ENCODE measurements around the gene UNC119B.

The UNC119B gene

GRCh38 chr12:120688527-120689071 lies 21.7 kb upstream of the UNC119B start:
- DNase-seq: peak; percentile 23

GRCh38 chr12:120689397-120690082 lies 20.7 kb upstream of the UNC119B start:
- no peak for DNase-seq

GRCh38 chr12:120690083-120690450 lies 20.2 kb upstream of the UNC119B start:
- DNase-seq: no peak

- DNase-seq: no peak
These were observed 19.3 kb upstream of the UNC119B start for GRCh38 chr12:120690978-120691377.

GRCh38 chr12:120692524-120693033 lies 17.7 kb upstream of the UNC119B start:
- DNase-seq: no peak

- no peak for DNase-seq
These were observed 16.4 kb upstream of the UNC119B start for GRCh38 chr12:120693848-120694247.

GRCh38 chr12:120696626-120697025 lies 13.6 kb upstream of the UNC119B start:
- DNase-seq: no peak

- DNase-seq: no peak
These were observed 12.9 kb upstream of the UNC119B start for GRCh38 chr12:120697344-120697743.

- DNase-seq: no peak
These were observed 11.6 kb upstream of the UNC119B start for GRCh38 chr12:120698665-120699064.

- no peak for DNase-seq
These were observed 10.7 kb upstream of the UNC119B start for GRCh38 chr12:120699553-120699952.

GRCh38 chr12:120700886-120701285 lies 9.4 kb upstream of the UNC119B start:
- DNase-seq: no peak

GRCh38 chr12:120702637-120703036 lies 7.6 kb upstream of the UNC119B start:
- no peak for DNase-seq

- no peak for DNase-seq
These were observed 6.8 kb upstream of the UNC119B start for GRCh38 chr12:120703311-120703942.

GRCh38 chr12:120705618-120706017 lies 4.6 kb upstream of the UNC119B start:
- DNase-seq: no peak

- DNase-seq: no peak
These were observed 4.2 kb upstream of the UNC119B start for GRCh38 chr12:120706029-120706428.

GRCh38 chr12:120708651-120709050 lies 1.6 kb upstream of the UNC119B start:
- no peak for DNase-seq

GRCh38 chr12:120710805-120711296 lies 593 bp downstream of the UNC119B start:
- DNase-seq: peak; percentile 17

- no peak for DNase-seq
These were observed 1.2 kb downstream of the UNC119B start for GRCh38 chr12:120711411-120711810.

- DNase-seq: no peak
These were observed 2.4 kb downstream of the UNC119B start for GRCh38 chr12:120712610-120713009.

GRCh38 chr12:120713861-120714482 lies 3.7 kb downstream of the UNC119B start:
- peak; percentile 79 for DNase-seq

- no peak for DNase-seq
These were observed 7.8 kb downstream of the UNC119B start for GRCh38 chr12:120718055-120718454.

- no peak for DNase-seq
These were observed 8.8 kb downstream of the UNC119B start for GRCh38 chr12:120719072-120719471.

- no peak for DNase-seq
These were observed 9.4 kb downstream of the UNC119B start for GRCh38 chr12:120719496-120720233.
